CD1c-positive myeloid dendritic cell (primary cell): ENCODE measurements around the gene SLC6A9.

Source experiments
- DNase-seq: peaks from one replicate; pipeline ENCODE4 v3.0.0-alpha.2; 2016; ENCODE audit errors: extremely low spot score

SLC6A9 gene

DNA sequence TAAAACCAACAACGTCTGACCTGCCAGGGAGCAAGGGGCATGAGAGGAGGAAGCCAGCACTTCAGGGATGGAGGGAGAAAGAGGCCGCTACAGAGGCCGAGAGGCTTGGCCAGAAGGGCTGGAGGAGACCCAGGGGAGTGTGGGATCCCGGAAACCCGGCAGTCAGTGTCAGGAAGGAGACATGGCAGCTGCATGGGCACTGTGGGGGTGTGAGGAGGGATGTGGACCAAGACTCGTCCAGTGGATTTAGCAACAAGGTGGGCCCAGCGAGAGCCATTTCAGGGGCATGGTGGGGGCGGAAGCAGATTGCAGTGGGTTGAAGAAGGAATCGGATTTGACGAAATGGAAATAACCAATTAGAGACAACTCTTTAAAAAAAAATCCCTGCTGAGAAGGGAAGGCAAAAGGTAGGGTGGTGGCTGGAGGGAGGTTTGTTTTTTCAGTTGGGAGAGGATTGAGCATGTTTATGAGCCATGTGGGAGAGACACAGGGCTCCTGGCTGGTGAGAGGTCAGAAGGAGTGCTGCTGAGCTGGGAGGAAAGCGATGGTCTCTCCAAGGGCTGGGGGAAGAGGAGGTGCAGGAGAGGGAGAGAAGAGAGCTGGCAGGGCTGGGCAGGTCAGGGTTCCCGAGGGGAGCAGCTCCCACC lies 47.9 kb downstream of the SLC6A9 start:
- DNase-seq: no peak

DNA sequence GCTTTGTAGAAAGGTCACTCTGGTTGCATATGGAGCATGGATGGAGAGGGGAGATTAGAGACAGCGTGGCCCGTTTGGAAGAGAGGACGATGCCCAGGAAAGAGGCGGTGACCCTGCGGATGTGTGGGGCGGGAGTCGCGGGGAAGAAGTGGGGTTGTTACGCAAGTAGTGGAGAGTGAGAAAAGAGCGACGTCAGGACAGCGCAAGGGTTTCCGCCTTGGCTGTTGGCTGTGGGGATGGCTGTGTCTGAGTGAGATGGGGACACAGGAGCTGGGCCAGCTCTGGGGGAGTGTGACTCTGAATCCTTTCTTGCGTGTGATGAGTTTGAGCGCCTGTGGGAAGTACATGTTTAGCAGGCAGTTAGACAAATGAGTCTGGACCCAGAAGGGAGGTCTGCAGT lies 48.5 kb downstream of the SLC6A9 start:
- DNase-seq: peak; percentile 33

DNA sequence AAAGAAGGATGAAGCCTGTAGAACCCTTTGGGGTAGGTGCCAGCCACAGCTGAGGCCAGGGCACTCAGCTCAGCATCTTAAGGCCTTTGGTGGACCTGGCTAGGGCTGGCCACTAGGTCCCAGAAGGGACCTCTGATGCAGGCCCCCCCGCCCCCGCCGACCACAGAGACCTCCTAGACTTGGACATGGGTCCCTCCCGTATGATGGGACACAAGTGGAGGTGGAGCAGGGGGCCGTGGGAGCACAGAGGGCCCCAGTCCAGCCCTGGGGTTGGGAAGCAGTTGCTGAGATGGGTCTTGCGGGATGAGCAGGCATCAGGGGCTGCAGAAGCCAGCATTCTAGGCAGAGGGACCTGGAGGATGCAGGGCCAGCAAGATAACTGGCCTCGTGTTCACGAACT lies 49.0 kb downstream of the SLC6A9 start:
- no peak for DNase-seq

GRCh38 chr1:43981636-43982035 lies 49.6 kb downstream of the SLC6A9 start:
- DNase-seq: no peak

DNA sequence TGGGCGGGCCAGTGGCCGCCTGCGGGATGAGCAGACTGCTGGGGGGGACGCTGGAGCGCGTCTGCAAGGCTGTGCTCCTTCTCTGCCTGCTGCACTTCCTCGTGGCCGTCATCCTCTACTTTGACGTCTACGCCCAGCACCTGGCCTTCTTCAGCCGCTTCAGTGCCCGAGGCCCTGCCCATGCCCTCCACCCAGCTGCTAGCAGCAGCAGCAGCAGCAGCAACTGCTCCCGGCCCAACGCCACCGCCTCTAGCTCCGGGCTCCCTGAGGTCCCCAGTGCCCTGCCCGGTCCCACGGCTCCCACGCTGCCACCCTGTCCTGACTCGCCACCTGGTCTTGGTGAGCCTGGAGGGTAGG lies 50.1 kb downstream of the SLC6A9 start:
- no peak for DNase-seq

DNA sequence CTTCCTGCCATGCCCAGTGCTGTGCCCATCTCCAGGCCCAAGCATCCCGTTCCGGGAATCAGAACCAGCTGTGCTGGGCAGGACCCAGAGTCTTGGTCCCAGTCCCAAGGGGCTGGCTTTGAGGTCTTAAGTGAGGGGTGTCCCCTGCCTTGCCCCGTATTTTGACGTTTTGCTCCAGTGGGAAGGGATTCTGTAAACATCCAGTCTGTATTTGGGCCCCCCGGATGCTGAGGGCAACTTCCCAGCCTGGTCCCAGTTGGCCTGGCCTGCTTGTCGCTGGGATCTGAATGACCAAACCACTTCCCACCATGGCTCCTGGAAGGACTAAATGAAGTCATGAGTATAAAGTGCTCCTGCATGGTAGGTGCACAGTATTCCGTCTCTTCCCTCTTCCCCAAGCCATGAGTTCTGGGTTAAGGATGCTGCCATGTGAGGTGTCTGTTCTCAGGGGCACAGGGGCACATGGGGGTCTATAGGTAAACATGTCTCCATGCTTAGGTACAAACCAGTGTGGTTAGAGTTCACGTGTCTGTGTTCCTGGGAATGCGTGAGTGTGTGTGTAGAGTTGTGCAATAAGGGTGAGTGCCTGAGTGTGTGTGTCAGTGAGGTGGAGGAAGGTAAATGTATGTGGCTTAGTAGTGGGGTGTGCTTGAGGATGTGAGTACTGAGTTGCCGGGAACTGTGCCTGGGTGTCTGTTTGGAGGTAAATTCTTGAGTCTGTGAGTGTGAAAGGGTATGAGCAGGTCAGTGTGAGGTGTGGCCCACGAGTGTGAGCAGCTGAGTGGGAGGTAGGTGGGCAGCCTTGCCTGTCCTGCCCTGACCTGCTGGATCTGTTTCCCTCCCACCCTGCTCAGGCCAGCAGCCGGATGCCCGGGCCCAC lies 50.8 kb downstream of the SLC6A9 start:
- DNase-seq: no peak

- DNase-seq: peak; percentile 48
These were observed 51.6 kb downstream of the SLC6A9 start for GRCh38 chr1:43979528-43980254.

DNA sequence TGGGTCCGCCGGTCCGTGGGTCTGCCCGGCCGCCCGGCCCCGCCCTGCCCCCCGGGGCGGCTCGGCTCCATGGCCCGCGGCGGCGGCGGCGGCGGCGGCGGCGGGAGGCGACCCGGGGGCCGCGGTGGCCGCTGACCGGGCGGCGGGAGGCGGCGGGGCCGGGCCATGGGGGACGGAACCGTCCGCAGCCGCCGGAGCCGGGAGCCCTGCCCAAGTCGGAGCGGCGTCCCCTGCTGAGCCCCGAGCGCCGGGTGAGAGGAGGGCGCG lies 52.1 kb downstream of the SLC6A9 start:
- no peak for DNase-seq

GRCh38 chr1:43978551-43979260 lies 52.6 kb downstream of the SLC6A9 start, which contains the start of gene B4GALT2:
B4GALT2 (plus strand) TSS chr1:43979210; CDS start chr1:43981161, 1,951 bp downstream.
- peak; percentile 43 for DNase-seq

DNA sequence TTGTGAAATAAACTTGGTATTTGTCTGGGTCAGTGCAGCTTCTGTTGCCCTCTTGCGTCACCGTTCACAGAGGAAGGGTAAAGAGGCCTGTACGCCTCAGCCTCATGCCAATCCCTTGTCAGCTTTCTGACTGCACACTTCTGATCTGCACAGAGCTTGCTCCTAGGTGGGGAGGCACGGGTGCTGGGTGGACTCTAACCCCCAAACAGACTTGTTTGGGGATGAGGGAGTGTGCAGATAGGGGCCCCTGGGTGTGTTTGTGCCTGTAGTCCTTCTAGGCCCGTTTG lies 53.1 kb downstream of the SLC6A9 start:
- DNase-seq: no peak

GRCh38 chr1:43977376-43978263 lies 53.6 kb downstream of the SLC6A9 start:
- no peak for DNase-seq

DNA sequence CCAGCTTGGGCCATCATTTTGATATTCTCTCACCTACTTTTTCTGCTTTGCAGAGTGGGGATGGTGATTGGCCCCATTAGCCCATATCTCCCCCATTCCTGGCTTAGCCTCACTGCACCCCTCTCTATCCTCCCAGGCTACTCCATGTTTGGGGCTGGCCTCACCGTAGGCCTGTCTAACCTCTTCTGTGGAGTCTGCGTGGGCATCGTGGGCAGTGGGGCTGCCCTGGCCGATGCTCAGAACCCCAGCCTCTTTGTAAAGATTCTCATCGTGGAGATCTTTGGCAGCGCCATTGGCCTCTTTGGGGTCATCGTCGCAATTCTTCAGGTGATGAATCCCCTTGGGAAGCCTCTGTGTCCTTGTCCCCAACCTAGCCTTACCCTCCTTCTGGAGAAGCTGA lies 54.4 kb downstream of the SLC6A9 start:
- no peak for DNase-seq

- no peak for DNase-seq
These were observed 55.2 kb downstream of the SLC6A9 start for GRCh38 chr1:43976045-43976444.

DNA sequence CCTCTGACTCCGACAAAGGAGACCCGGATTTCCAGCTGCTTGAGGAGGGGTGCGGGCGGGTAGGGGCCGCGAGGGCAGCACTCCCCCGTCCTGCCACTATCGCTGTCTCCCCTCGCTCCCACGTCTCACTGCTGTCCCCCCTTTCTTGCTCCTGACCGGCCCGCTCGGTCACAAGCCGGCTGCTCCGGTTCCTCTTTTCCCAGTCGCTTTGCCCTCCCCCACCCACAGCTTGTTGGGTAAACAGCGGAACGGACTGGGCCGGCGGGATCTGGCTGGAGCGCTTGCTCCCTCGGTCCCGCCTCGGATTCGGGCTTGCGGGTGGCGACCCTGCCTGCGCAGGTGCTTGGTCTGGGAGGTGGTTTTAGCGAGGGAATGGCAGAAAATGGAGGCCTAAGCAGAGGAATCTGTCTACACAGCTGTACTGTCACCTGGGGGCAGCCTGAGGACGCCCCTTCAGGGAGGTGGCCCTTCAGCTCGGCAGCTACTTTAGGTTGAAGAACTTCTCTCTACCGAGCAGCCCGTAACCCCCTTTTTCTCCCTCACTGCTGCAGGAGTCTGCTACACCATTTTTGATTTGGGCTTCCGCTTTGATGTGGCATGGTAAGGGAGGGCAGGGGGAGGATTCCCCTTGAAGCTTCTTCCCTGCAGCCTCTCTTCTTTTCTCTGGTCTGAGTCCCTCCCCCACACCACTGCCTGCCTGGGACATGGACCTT lies 55.9 kb downstream of the SLC6A9 start:
- peak; percentile 90 for DNase-seq

GRCh38 chr1:43974443-43975248 lies 56.6 kb downstream of the SLC6A9 start, which contains the start of gene ATP6V0B:
ATP6V0B (plus strand) TSS chr1:43974960; CDS start chr1:43975041, 81 bp downstream.
- peak; percentile 98 for DNase-seq

DNA sequence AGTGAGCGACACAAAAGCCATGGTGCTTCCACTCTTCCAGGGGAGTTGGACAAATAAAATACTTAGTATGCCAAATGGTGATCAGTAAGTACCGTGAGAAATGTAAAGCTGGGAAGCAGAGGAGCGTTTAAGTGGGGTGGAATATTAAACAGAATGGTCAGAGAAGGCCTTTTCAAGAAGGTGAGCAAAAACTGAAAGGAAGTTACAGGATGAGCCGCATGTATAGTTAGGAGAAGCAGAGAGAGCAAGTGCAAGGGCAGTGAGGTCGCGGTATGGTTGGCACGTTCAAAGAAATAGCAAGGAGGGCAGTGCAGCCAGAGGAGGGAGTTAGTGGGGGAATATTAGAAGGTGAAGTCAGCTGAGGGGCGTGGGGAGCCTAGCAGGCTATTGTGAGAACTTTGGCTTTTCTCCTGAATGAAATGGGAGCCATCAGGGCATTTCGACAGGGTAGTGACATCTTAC lies 57.2 kb downstream of the SLC6A9 start:
- DNase-seq: peak; percentile 15

GRCh38 chr1:43971336-43971980 lies 59.8 kb downstream of the SLC6A9 start:
- DNase-seq: no peak

GRCh38 chr1:43970911-43971310 lies 60.4 kb downstream of the SLC6A9 start:
- DNase-seq: no peak

- no peak for DNase-seq
These were observed 60.8 kb downstream of the SLC6A9 start for GRCh38 chr1:43970502-43970901.
